ENCODE results near the gene ZNF205. TPM values are rescaled to one million over a fixed set of nuclear protein-coding genes. Genes with fewer than 3 reads are reported as not detected.
"Not testable (repeated sequence)": the region's sequence is repeated elsewhere in the genome, so short reads cannot be mapped to it uniquely, and the experiment has no call there.

The ZNF205 gene
- total RNA-seq, 2 experiments from 2014 or later: not detected

DNA sequence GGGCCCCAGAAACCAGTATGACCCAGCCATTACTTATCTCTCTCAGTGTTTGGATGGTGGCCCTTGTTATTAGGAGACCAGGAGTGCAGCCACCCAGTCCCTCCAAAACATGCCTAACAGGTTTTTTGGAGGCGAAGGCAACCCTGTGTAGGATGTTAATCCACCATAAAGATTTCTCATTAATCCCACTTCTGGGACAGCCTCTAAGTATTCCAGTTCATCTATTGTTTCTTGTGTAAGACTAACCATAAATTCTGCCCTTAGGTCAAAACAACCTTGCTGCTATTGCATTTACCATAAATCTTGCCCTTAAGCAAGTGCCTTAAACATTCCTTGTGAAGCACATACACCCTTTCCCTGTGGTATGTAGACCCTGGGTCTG is 54.1 kb downstream of the ZNF205 start:
- Mint-ChIP-seq H3K9me3 (ENCODE audit: low read depth) (no peaks in the 10 kb centered on the region), H3K27me3 (peaks cover 36% of the 10 kb centered on the region), H3K27ac (no peak overlapping the region), H3K36me3 (no peaks in the 10 kb centered on the region), H3K4me3 (no peak overlapping the region), H3K4me1 (peaks cover 34% of the 10 kb centered on the region)
- DNase-seq (no peak), ATAC-seq (no peak)
- CTCF ChIA-PET: interaction anchor here (0.6 to 2.4 kb wide), 15 partner anchors 12 to 287 kb away, joined by 3 to 11 read pairs (median 4); partner anchors contain the start of genes OR1F1, ZNF213 and ZSCAN10

- Mint-ChIP-seq H3K27me3 (peaks cover 50% of the 10 kb centered on the region), H3K4me1 (peaks cover 37% of the 10 kb centered on the region)
- H3K4me3 Mint-ChIP-seq; H3K9me3 Mint-ChIP-seq (ENCODE audit: low read depth); DNase-seq; ATAC-seq; H3K36me3 Mint-ChIP-seq; H3K27ac Mint-ChIP-seq: not testable (repeated sequence)
- CTCF ChIA-PET: interaction anchor here (1.5 to 2.9 kb wide), 9 partner anchors 10 to 139 kb away, joined by 4 to 18 read pairs (median 7); partner anchors contain the start of gene ZNF263
Measured at GRCh38 chr16:3168729-3169128, 56.3 kb downstream of the ZNF205 start.

Other genes with a start within 250 kb of the ZNF205 start
- gene FLYWCH2, start 229.4 kb upstream of the ZNF205 start, total RNA-seq: 10 to 100 TPM; 19.6 to 19.7 TPM
- gene FLYWCH1, start 200.7 kb upstream of the ZNF205 start, total RNA-seq: 10 to 100 TPM; 52.7 to 58.1 TPM
- gene KREMEN2, start 148.3 kb upstream of the ZNF205 start, total RNA-seq: under 1 TPM; 0.35 to 0.40 TPM
- gene PAQR4, start 143.2 kb upstream of the ZNF205 start, total RNA-seq: 10 to 100 TPM; 58.7 to 62.9 TPM
- 100 to 1,000 TPM; 146 to 199 TPM for gene PKMYT1, start 132.1 kb upstream of the ZNF205 start, total RNA-seq
- under 1 TPM; 0.09 to 0.15 TPM for gene CLDN9, start 99.7 kb upstream of the ZNF205 start, total RNA-seq
- not detected for gene CLDN6, start 94.4 kb upstream of the ZNF205 start, total RNA-seq
- gene TNFRSF12A, start 92.2 kb upstream of the ZNF205 start, total RNA-seq: 1 to 10 TPM; 5.5 to 5.9 TPM
- gene HCFC1R1, start 88.6 kb upstream of the ZNF205 start, total RNA-seq: 10 to 100 TPM; 31.8 to 34.3 TPM
- 10 to 100 TPM; 45.6 to 51.5 TPM for gene THOC6, start 88.6 kb upstream of the ZNF205 start, total RNA-seq
- gene BICDL2, start 75.6 kb upstream of the ZNF205 start, total RNA-seq: under 1 TPM in 1 of 2 experiments, not detected in 1; 0.50 TPM
- 10 to 100 TPM; 34.0 to 88.3 TPM for gene MMP25, start 66.0 kb upstream of the ZNF205 start, total RNA-seq
- gene IL32, start 46.9 kb upstream of the ZNF205 start, total RNA-seq: 1,000 to 10,000 TPM; 2,870 to 3,468 TPM
- under 1 TPM; 0.21 to 0.23 TPM for gene ZSCAN10, start 13.3 kb upstream of the ZNF205 start, total RNA-seq
- 10 to 100 TPM; 10.6 to 12.3 TPM for gene ZNF213, start 22.4 kb downstream of the ZNF205 start, total RNA-seq
- gene OR1F1, start 75.6 kb downstream of the ZNF205 start, total RNA-seq: not detected
- 10 to 100 TPM; 12.3 to 12.9 TPM for gene ZNF200, start 122.6 kb downstream of the ZNF205 start, total RNA-seq
- under 1 TPM; 0.07 to 0.09 TPM for gene MEFV, start 144.0 kb downstream of the ZNF205 start, total RNA-seq
- gene ZNF263, start 170.9 kb downstream of the ZNF205 start, total RNA-seq: 10 to 100 TPM; 21.5 to 25.6 TPM
- gene TIGD7, start 192.8 kb downstream of the ZNF205 start, total RNA-seq: 1 to 10 TPM; 4.8 to 6.7 TPM
- gene ZNF75A, start 192.9 kb downstream of the ZNF205 start, total RNA-seq: 10 to 100 TPM; 37.5 to 38.4 TPM
- gene OR2C1, start 243.3 kb downstream of the ZNF205 start, total RNA-seq: not detected